ENCODE results near the gene HMGN1. TPM values are rescaled to one million over a fixed set of nuclear protein-coding genes. Genes with fewer than 3 reads are reported as not detected.

The HMGN1 gene
- total and polyA plus RNA-seq, 4 donors = 34.6 to 92.3 (median 55.0) TPM

DNA sequence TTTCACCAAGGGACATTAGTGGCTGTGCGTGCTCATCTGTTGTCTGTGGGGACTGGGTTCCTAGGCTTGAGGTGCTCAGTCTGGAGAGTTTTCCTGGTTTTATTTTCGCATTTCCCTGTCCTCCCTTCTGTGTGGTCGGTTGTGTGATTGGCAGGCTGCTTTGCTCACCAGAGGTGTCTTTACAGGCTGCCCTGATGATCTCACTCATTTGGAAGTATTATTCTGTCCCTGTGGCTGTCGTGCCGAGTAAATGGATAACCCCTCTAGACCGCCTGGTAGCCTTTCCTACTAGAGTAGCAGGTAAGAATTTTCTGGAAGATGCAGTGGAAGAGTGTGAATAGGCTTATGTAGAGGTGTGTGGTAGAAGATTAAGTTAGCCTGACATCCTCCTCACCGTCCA lies 44.1 kb upstream of the HMGN1 start:
- H3K9ac ChIP-seq (ENCODE audit: low read depth in 1 of 2, low read length in 2 of 2) = no peak overlapping the region
- H3K9me3 ChIP-seq (ENCODE audit: control insufficient read depth in 4 of 4, low read length in 3 of 4) = no peaks in the 10 kb centered on the region
- H3K4me1 ChIP-seq (ENCODE audit: control insufficient read depth in 4 of 4, insufficient read depth in 4 of 4, low read length in 3 of 4) = peaks cover 4 to 13% (median 8%) of the 10 kb centered on the region in 4 donors
- no peak overlapping the region for H3K4me3 ChIP-seq (ENCODE audit: low read depth in 1 of 3, low read length in 3 of 3)
- H3K27me3 ChIP-seq (ENCODE audit: control insufficient read depth in 4 of 4, insufficient read depth in 4 of 4, low read length in 3 of 4) = no peaks in the 10 kb centered on the region
- TF ChIP-seq RXRA (IDR thresholded peaks at IDR 0.05) (no peak), YY1 (IDR thresholded peaks at IDR 0.05) (no peak), HNF4G (IDR thresholded peaks at IDR 0.05) (no peak), NR2F2 (IDR thresholded peaks at IDR 0.05) (no peak), HNF4A (conservative IDR thresholded peaks at IDR 0.05) (no peak), SP1 (IDR thresholded peaks at IDR 0.05) (no peak), JUND (IDR thresholded peaks at IDR 0.05) (no peak), FOXA2 (IDR thresholded peaks at IDR 0.05) (no peak), GABPA (IDR thresholded peaks at IDR 0.05 in 1 of 2, conservative IDR thresholded peaks at IDR 0.05 in 1 of 2) (no peak), FOXA1 (IDR thresholded peaks at IDR 0.05) (no peak), TAF1 (conservative IDR thresholded peaks at IDR 0.05) (no peak), RAD21 (IDR thresholded peaks at IDR 0.05) (no peak), EGR1 (IDR thresholded peaks at IDR 0.05; ENCODE audit: low read depth in 2 of 2) (no peak)
- TF ChIP-seq, protein P1, sequence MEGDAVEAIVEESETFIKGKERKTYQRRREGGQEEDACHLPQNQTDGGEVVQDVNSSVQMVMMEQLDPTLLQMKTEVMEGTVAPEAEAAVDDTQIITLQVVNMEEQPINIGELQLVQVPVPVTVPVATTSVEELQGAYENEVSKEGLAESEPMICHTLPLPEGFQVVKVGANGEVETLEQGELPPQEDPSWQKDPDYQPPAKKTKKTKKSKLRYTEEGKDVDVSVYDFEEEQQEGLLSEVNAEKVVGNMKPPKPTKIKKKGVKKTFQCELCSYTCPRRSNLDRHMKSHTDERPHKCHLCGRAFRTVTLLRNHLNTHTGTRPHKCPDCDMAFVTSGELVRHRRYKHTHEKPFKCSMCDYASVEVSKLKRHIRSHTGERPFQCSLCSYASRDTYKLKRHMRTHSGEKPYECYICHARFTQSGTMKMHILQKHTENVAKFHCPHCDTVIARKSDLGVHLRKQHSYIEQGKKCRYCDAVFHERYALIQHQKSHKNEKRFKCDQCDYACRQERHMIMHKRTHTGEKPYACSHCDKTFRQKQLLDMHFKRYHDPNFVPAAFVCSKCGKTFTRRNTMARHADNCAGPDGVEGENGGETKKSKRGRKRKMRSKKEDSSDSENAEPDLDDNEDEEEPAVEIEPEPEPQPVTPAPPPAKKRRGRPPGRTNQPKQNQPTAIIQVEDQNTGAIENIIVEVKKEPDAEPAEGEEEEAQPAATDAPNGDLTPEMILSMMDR (IDR thresholded peaks at IDR 0.05; ENCODE audit: low read depth, low read length, missing input control) = no peak
- TF ChIP-seq, protein P2, sequence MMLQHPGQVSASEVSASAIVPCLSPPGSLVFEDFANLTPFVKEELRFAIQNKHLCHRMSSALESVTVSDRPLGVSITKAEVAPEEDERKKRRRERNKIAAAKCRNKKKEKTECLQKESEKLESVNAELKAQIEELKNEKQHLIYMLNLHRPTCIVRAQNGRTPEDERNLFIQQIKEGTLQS (IDR thresholded peaks at IDR 0.05) = no peak
- TF ChIP-seq, protein P3, sequence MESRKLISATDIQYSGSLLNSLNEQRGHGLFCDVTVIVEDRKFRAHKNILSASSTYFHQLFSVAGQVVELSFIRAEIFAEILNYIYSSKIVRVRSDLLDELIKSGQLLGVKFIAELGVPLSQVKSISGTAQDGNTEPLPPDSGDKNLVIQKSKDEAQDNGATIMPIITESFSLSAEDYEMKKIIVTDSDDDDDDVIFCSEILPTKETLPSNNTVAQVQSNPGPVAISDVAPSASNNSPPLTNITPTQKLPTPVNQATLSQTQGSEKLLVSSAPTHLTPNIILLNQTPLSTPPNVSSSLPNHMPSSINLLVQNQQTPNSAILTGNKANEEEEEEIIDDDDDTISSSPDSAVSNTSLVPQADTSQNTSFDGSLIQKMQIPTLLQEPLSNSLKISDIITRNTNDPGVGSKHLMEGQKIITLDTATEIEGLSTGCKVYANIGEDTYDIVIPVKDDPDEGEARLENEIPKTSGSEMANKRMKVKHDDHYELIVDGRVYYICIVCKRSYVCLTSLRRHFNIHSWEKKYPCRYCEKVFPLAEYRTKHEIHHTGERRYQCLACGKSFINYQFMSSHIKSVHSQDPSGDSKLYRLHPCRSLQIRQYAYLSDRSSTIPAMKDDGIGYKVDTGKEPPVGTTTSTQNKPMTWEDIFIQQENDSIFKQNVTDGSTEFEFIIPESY (IDR thresholded peaks at IDR 0.05) = no peak
- TF ChIP-seq, protein P4, sequence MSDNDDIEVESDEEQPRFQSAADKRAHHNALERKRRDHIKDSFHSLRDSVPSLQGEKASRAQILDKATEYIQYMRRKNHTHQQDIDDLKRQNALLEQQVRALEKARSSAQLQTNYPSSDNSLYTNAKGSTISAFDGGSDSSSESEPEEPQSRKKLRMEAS (IDR thresholded peaks at IDR 0.05) = no peak
- TF ChIP-seq, protein P5, sequence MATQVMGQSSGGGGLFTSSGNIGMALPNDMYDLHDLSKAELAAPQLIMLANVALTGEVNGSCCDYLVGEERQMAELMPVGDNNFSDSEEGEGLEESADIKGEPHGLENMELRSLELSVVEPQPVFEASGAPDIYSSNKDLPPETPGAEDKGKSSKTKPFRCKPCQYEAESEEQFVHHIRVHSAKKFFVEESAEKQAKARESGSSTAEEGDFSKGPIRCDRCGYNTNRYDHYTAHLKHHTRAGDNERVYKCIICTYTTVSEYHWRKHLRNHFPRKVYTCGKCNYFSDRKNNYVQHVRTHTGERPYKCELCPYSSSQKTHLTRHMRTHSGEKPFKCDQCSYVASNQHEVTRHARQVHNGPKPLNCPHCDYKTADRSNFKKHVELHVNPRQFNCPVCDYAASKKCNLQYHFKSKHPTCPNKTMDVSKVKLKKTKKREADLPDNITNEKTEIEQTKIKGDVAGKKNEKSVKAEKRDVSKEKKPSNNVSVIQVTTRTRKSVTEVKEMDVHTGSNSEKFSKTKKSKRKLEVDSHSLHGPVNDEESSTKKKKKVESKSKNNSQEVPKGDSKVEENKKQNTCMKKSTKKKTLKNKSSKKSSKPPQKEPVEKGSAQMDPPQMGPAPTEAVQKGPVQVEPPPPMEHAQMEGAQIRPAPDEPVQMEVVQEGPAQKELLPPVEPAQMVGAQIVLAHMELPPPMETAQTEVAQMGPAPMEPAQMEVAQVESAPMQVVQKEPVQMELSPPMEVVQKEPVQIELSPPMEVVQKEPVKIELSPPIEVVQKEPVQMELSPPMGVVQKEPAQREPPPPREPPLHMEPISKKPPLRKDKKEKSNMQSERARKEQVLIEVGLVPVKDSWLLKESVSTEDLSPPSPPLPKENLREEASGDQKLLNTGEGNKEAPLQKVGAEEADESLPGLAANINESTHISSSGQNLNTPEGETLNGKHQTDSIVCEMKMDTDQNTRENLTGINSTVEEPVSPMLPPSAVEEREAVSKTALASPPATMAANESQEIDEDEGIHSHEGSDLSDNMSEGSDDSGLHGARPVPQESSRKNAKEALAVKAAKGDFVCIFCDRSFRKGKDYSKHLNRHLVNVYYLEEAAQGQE (IDR thresholded peaks at IDR 0.05) = no peak
- no peak for DNase-seq (ENCODE audit: low spot score)
- 93% methylated on average over 7 of the region's 7 CpGs for WGBS
- peaks cover 5 to 38% (median 28%) of the 10 kb centered on the region in 4 donors for H3K36me3 ChIP-seq (ENCODE audit: control insufficient read depth in 4 of 4, insufficient read depth in 3 of 4, low read depth in 1 of 4, low read length in 3 of 4)
- H3K27ac ChIP-seq (ENCODE audit: low read depth in 1 of 2, low read length in 2 of 2) = no peak overlapping the region

Data from liver (tissue), 9 donors.